Measurements from ENCODE around the gene CACNA1E.

CACNA1E gene

GRCh38 chr1:181765451-181766026 is 282.2 kb downstream of the CACNA1E start:
- DNase-seq (ENCODE audit: low read depth in 1 of 2, low spot score in 1 of 2) = no peak
- TF ChIP-seq JUND (IDR thresholded peaks at IDR 0.05; ENCODE audit: low read depth) = no peak
- in situ Hi-C loops (cut with HindIII; ENCODE audit: low pct_unique_long_range_greater_than_20kb, low sequenced_read_pairs) = no loop called here

GRCh38 chr1:181767001-181767708 is 283.8 kb downstream of the CACNA1E start:
- TF ChIP-seq JUND (IDR thresholded peaks at IDR 0.05; ENCODE audit: low read depth) = no peak
- in situ Hi-C loops (cut with HindIII; ENCODE audit: low pct_unique_long_range_greater_than_20kb, low sequenced_read_pairs) = no loop called here
- DNase-seq (ENCODE audit: low read depth in 1 of 2, low spot score in 1 of 2) = no peak

DNA sequence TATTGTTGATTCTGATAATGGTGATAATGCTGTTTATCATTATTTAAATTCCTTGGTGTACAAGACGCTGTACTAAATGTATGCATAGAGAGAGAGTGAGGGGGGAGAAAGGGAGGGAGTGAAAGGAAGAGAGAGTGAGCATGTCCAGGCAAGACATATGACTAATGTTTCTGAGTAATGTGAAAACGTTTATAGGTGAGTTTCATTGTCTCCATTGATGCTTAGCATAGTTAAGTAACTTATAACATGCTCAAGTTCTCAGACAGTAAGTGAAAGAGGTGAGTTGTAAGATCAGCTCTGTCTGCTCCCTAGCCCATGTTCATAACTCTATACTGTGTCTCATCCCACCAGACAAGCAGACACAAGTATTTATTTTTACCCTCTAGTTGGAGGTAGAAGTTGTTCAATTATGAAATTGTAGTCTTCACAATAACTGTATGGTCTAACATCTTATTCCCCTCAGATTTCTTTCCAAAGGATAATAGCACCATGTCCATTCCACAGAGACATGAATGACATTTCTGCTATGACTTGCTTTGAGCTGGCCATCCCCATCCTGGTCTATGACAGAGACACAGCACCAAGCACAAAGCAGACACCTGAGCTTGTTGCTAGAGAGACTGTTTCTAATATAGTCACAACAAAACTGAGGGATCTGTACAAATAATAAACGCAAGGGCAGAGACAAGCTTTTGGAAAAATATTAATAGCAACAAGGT is 285.1 kb downstream of the CACNA1E start:
- in situ Hi-C loops (cut with HindIII; ENCODE audit: low pct_unique_long_range_greater_than_20kb, low sequenced_read_pairs) = no loop called here
- no peak for TF ChIP-seq JUND (IDR thresholded peaks at IDR 0.05; ENCODE audit: low read depth)
- DNase-seq (ENCODE audit: low read depth in 1 of 2, low spot score in 1 of 2) = no peak

GRCh38 chr1:181768930-181769280 is 285.6 kb downstream of the CACNA1E start:
- in situ Hi-C loops (cut with HindIII; ENCODE audit: low pct_unique_long_range_greater_than_20kb, low sequenced_read_pairs) = no loop called here
- no peak for DNase-seq (ENCODE audit: low read depth in 1 of 2, low spot score in 1 of 2)
- no peak for TF ChIP-seq JUND (IDR thresholded peaks at IDR 0.05; ENCODE audit: low read depth)

GRCh38 chr1:181769846-181770245 is 286.5 kb downstream of the CACNA1E start:
- TF ChIP-seq JUND (IDR thresholded peaks at IDR 0.05; ENCODE audit: low read depth) = no peak
- in situ Hi-C loops (cut with HindIII; ENCODE audit: low pct_unique_long_range_greater_than_20kb, low sequenced_read_pairs) = no loop called here

DNA sequence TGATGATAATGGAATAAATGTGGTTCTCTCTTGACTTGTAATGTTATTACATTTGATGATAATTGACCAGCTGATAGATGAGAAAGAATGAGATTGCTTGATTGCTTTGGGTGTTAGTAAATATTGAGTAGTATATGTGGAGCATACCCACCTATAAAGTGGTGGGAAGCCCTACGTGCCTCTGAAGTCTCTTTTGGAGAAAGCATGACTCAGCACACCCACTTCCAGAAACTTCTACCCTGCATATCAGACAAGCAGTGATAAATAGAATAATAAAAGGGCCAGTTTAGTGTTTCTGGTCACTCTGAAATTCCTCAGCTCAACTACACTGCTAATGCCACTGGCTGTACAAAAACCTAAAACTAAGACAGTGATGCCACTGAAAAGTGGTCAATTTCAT is 289.4 kb downstream of the CACNA1E start:
- in situ Hi-C loops (cut with HindIII; ENCODE audit: low pct_unique_long_range_greater_than_20kb, low sequenced_read_pairs) = no loop called here
- no peak for DNase-seq (ENCODE audit: low read depth in 1 of 2, low spot score in 1 of 2)
- TF ChIP-seq JUND (IDR thresholded peaks at IDR 0.05; ENCODE audit: low read depth) = no peak

More at GRCh38 chr1:181769846-181770245, 286.5 kb downstream of the CACNA1E start:
- DNase-seq (ENCODE audit: low read depth in 1 of 2, low spot score in 1 of 2) = no peak

DNA sequence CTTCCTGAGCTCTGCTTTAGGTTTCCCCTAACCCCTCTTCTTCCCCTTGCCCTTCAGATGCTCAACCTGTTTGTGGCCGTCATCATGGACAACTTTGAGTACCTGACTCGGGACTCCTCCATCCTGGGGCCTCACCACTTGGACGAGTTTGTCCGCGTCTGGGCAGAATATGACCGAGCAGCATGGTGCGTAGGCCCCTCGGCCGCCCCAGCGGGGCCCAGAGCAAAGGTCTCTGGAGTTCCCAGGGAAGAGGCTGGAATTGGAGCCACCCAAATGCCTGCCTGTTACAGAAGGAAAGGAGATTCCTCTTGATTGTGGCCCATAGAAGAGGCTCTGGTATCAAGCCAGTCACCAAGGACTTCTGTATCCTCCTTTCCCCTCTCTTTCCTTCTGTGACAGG is 292.7 kb downstream of the CACNA1E start:
- DNase-seq (ENCODE audit: low read depth in 1 of 2, low spot score in 1 of 2) = no peak
- in situ Hi-C loops (cut with HindIII; ENCODE audit: low pct_unique_long_range_greater_than_20kb, low sequenced_read_pairs) = no loop called here
- TF ChIP-seq JUND (IDR thresholded peaks at IDR 0.05; ENCODE audit: low read depth) = no peak

DNA sequence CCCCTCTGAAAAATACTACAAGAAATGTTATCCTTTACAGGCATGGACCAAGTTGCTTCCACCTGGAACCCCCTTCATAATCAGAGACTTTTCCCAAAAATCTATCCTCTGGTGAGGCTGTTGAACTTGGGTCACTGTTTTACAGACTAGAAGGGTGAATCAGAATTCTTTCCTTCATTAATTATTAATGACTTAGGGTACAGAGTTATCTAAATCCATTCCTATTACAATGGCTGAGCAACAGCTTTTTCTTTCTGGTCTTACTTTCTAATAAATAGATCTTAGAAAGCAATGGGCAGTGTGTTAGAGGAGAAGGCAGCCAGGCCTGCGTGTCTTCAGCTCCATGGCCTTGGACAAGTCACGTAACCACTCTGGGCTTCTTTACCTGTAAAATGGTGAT is 294.0 kb downstream of the CACNA1E start:
- in situ Hi-C loops (cut with HindIII; ENCODE audit: low pct_unique_long_range_greater_than_20kb, low sequenced_read_pairs) = no loop called here
- DNase-seq (ENCODE audit: low read depth in 1 of 2, low spot score in 1 of 2) = no peak
- TF ChIP-seq JUND (IDR thresholded peaks at IDR 0.05; ENCODE audit: low read depth) = no peak

GRCh38 chr1:181777812-181778211 is 294.5 kb downstream of the CACNA1E start:
- DNase-seq (ENCODE audit: low read depth in 1 of 2, low spot score in 1 of 2) = no peak
- in situ Hi-C loops (cut with HindIII; ENCODE audit: low pct_unique_long_range_greater_than_20kb, low sequenced_read_pairs) = no loop called here
- TF ChIP-seq JUND (IDR thresholded peaks at IDR 0.05; ENCODE audit: low read depth) = no peak

GRCh38 chr1:181778640-181779260 is 295.4 kb downstream of the CACNA1E start:
- in situ Hi-C loops (cut with HindIII; ENCODE audit: low pct_unique_long_range_greater_than_20kb, low sequenced_read_pairs) = no loop called here
- no peak for DNase-seq (ENCODE audit: low read depth in 1 of 2, low spot score in 1 of 2)
- no peak for TF ChIP-seq JUND (IDR thresholded peaks at IDR 0.05; ENCODE audit: low read depth)

DNA sequence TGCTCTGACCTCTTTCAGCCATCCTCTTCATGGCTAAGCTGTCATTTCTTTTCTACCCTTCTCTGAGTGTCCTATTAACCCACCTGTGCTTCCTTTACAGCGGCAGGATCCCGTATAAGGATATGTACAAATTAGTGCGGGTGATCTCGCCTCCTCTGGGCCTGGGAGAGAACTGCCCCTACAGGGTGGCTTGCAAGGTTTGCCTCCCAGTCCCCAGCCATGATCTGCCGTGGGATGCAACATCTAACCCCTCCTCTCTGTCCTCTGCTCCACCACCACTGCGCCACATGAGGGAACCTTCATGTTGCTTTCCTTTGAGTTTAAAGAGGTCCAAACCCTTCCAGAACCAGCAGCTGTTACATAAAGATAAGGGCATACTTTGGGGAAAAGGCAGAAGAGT is 296.0 kb downstream of the CACNA1E start:
- TF ChIP-seq JUND (IDR thresholded peaks at IDR 0.05; ENCODE audit: low read depth) = no peak
- no peak for DNase-seq (ENCODE audit: low read depth in 1 of 2, low spot score in 1 of 2)
- in situ Hi-C loops (cut with HindIII; ENCODE audit: low pct_unique_long_range_greater_than_20kb, low sequenced_read_pairs) = no loop called here

DNA sequence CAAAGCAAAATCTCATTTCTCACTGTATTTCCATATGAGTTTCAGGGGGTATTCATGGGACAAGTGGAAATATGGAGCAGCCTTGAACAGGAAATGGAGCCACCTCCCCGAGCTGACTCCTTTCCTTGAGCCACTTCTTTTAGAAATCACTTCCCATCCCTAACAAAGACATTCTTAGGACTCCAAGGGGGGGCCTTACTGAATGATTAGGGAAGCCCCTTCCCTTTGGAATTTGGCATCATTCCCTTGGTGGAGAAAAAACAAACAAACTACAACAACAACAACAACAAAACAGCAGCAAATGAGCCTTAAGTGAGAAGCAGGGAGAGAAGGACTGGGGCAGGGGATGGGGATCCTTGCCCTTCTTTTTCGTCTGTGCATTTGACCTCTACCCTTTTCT is 299.9 kb downstream of the CACNA1E start:
- in situ Hi-C loops (cut with HindIII; ENCODE audit: low pct_unique_long_range_greater_than_20kb, low sequenced_read_pairs) = no loop called here
- no peak for DNase-seq (ENCODE audit: low read depth in 1 of 2, low spot score in 1 of 2)
- TF ChIP-seq JUND (IDR thresholded peaks at IDR 0.05; ENCODE audit: low read depth) = no peak

All from T47D (cell line).